ENCODE results near the gene SLC35A4. TPM values are rescaled to one million over a fixed set of nuclear protein-coding genes. Genes with fewer than 3 reads are reported as not detected.
A peak's percentile ranks its signal among the peaks of the same experiment; 100 is the strongest.

The SLC35A4 gene
- total and polyA plus RNA-seq, 2 donors (not counting 1 experiment from before 2014, with no cell fraction given) = 48.6 to 57.8 TPM

GRCh38 chr5:140565024-140565779 lies 574 bp downstream of the SLC35A4 start:
- ATAC-seq (ENCODE audit: low read depth) (no peak), DNase-seq (no peak)
- Histone ChIP-seq H3K4me2 (replicated peaks; ENCODE audit: low read depth, low read length, poor library complexity, severe bottlenecking) (peak overlapping the region; percentile 94), H3K79me2 (ENCODE audit: control insufficient read depth, insufficient read depth, low read length) (peaks cover 21% of the 10 kb centered on the region), H3K4me3 (ENCODE audit: control extremely low read depth in 1 of 5, extremely low read depth in 1 of 5, insufficient read depth in 1 of 5, low read depth in 2 of 5, low read length in 4 of 5) (peak overlapping the region; percentile 71 to 95 (median 91)), H3K27me3 (replicated peaks in 1 of 4; ENCODE audit: control extremely low read depth in 1 of 4, control insufficient read depth in 3 of 4, insufficient read depth in 4 of 4, low read length in 3 of 4) (no peaks in the 10 kb centered on the region), H3K27ac (ENCODE audit: low read length in 2 of 2) (peak overlapping the region; percentile 91 to 92), H3K36me3 (replicated peaks in 1 of 2; ENCODE audit: control extremely low read depth in 1 of 2, control insufficient read depth in 1 of 2, extremely low read depth in 1 of 2, insufficient read depth in 2 of 2, low read length in 1 of 2) (peaks cover 0 to 27% of the 10 kb centered on the region in 2 experiments), H3K9ac (ENCODE audit: low read length) (peak overlapping the region; percentile 93), H3K9me3 (ENCODE audit: control extremely low read depth in 1 of 3, control insufficient read depth in 2 of 3, insufficient read depth in 1 of 3, low read length in 2 of 3) (no peaks in the 10 kb centered on the region), H2AFZ (ENCODE audit: insufficient read depth, low read depth, low read length, poor library complexity, severe bottlenecking) (peak overlapping the region; percentile 95), H3K4me1 (ENCODE audit: control insufficient read depth in 2 of 2, insufficient read depth in 2 of 2, low read length in 2 of 2) (peaks cover 33 to 44% of the 10 kb centered on the region in 2 donors), H4K20me1 (ENCODE audit: control insufficient read depth, insufficient read depth, low read length, poor library complexity, severe bottlenecking) (no peaks in the 10 kb centered on the region)
- Mint-ChIP-seq H3K4me1 (peaks cover 56% of the 10 kb centered on the region), H3K4me3 (peak overlapping the region; percentile 90), H3K9me3 (ENCODE audit: insufficient read depth) (no peaks in the 10 kb centered on the region), H3K27ac (peak overlapping the region; percentile 97), H3K27me3 (no peaks in the 10 kb centered on the region)
- intact Hi-C loops (cut with micrococcal nuclease) = loop anchor here (2.0 to 10.0 kb wide), 3 partner anchors 146 to 760 kb away; partner anchors contain the start of genes PFDN1 and TAF7
- CTCF ChIA-PET = interaction anchor here (0.7 to 4.6 kb wide), 2 partner anchors 17 to 69 kb away, joined by 4 to 18 read pairs; partner anchors contain the start of gene EIF4EBP3
- 3% methylated on average over 6 of the region's 13 CpGs for WGBS (ENCODE audit: insufficient coverage)
- TF ChIP-seq CTCF (IDR thresholded peaks at IDR 0.05) (no peak), EZH2 (IDR thresholded peaks at IDR 0.05; ENCODE audit: borderline replicate concordance, insufficient read depth, low read depth, low read length, poor library complexity, severe bottlenecking) (no peak)
- POLR2A ChIA-PET = interaction anchor here (3.7 kb wide), 1 partner anchor 17 kb away, joined by 15 read pairs; the partner anchor contains the start of gene EIF4EBP3

- Mint-ChIP-seq H3K4me3 (peak overlapping the region; percentile 90), H3K27me3 (no peaks in the 10 kb centered on the region), H3K4me1 (peaks cover 58% of the 10 kb centered on the region), H3K27ac (peak overlapping the region; percentile 97), H3K9me3 (ENCODE audit: insufficient read depth) (no peaks in the 10 kb centered on the region)
- no peaks in the 10 kb centered on the region for H3K9me3 ChIP-seq (ENCODE audit: control extremely low read depth in 1 of 3, control insufficient read depth in 2 of 3, insufficient read depth in 1 of 3, low read length in 2 of 3)
- peak overlapping the region in 1 of 5 experiments; percentile 82 for H3K4me3 ChIP-seq (ENCODE audit: control extremely low read depth in 1 of 5, extremely low read depth in 1 of 5, insufficient read depth in 1 of 5, low read depth in 2 of 5, low read length in 4 of 5)
- no peak for DNase-seq
- no peak for ATAC-seq (ENCODE audit: low read depth)
- peak overlapping the region in 1 of 2 donors; percentile 92 for H3K27ac ChIP-seq (ENCODE audit: low read length in 2 of 2)
- peak overlapping the region; percentile 94 for H3K4me2 ChIP-seq (replicated peaks; ENCODE audit: low read depth, low read length, poor library complexity, severe bottlenecking)
- peaks cover 21% of the 10 kb centered on the region for H3K79me2 ChIP-seq (ENCODE audit: control insufficient read depth, insufficient read depth, low read length)
- TF ChIP-seq EZH2 (IDR thresholded peaks at IDR 0.05; ENCODE audit: borderline replicate concordance, insufficient read depth, low read depth, low read length, poor library complexity, severe bottlenecking) (no peak), CTCF (IDR thresholded peaks at IDR 0.05) (no peak)
- ChIA-PET POLR2A (interaction anchor here (3.7 kb wide), 1 partner anchor 18 kb away, joined by 15 read pairs; the partner anchor contains the start of gene EIF4EBP3), CTCF (interaction anchor here (0.7 to 4.6 kb wide), 2 partner anchors 18 to 69 kb away, joined by 4 to 18 read pairs; partner anchors contain the start of gene EIF4EBP3)
- WGBS (ENCODE audit: insufficient coverage) = 100% methylated on average over 3 of the region's 4 CpGs
- H3K27me3 ChIP-seq (replicated peaks in 1 of 4; ENCODE audit: control extremely low read depth in 1 of 4, control insufficient read depth in 3 of 4, insufficient read depth in 4 of 4, low read length in 3 of 4) = no peaks in the 10 kb centered on the region
- intact Hi-C loops (cut with micrococcal nuclease) = loop anchor here (2.0 to 10.0 kb wide), 3 partner anchors 145 to 759 kb away; partner anchors contain the start of genes PFDN1 and TAF7
- peaks cover 33 to 46% of the 10 kb centered on the region in 2 donors for H3K4me1 ChIP-seq (ENCODE audit: control insufficient read depth in 2 of 2, insufficient read depth in 2 of 2, low read length in 2 of 2)
- H3K9ac ChIP-seq (ENCODE audit: low read length) = peak overlapping the region; percentile 93
- H2AFZ ChIP-seq (ENCODE audit: insufficient read depth, low read depth, low read length, poor library complexity, severe bottlenecking) = no peak overlapping the region
- H3K36me3 ChIP-seq (replicated peaks in 1 of 2; ENCODE audit: control extremely low read depth in 1 of 2, control insufficient read depth in 1 of 2, extremely low read depth in 1 of 2, insufficient read depth in 2 of 2, low read length in 1 of 2) = peaks cover 0 to 27% of the 10 kb centered on the region in 2 experiments
- H4K20me1 ChIP-seq (ENCODE audit: control insufficient read depth, insufficient read depth, low read length, poor library complexity, severe bottlenecking) = no peaks in the 10 kb centered on the region
Observed at GRCh38 chr5:140565780-140566095, 1.1 kb downstream of the SLC35A4 start.

Measured in B cell (primary cell).